ENCODE results near the gene KCNRG.
"Not testable (repeated sequence)": the region's sequence is repeated elsewhere in the genome, so short reads cannot be mapped to it uniquely, and the experiment has no call there.

Gene KCNRG

GRCh38 chr13:50015258-50015657 lies at the start of gene KCNRG:
KCNRG (plus strand) TSS chr13:50015444; CDS start chr13:50015494, 50 bp downstream.
- in situ Hi-C loops (cut with MboI; ENCODE audit: low sequenced_read_pairs): no loop called here

GRCh38 chr13:49967456-49967855 lies 47.8 kb upstream of the KCNRG start:
- in situ Hi-C loops (cut with MboI; ENCODE audit: low sequenced_read_pairs): loop anchor here (25.0 kb wide), 1 partner anchor 1095 kb away; no protein-coding TSS in a partner anchor

- in situ Hi-C loops (cut with MboI; ENCODE audit: low sequenced_read_pairs): loop anchor here (25.0 kb wide), 1 partner anchor 1090 kb away; no protein-coding TSS in a partner anchor
These were observed 42.5 kb upstream of the KCNRG start for GRCh38 chr13:49972709-49973108.

GRCh38 chr13:49975826-49976225 lies 39.4 kb upstream of the KCNRG start:
- in situ Hi-C loops (cut with MboI; ENCODE audit: low sequenced_read_pairs): no loop called here

GRCh38 chr13:49976314-49977258 lies 38.7 kb upstream of the KCNRG start:
- in situ Hi-C loops (cut with MboI; ENCODE audit: low sequenced_read_pairs): no loop called here

GRCh38 chr13:49977992-49978391 lies 37.3 kb upstream of the KCNRG start:
- in situ Hi-C loops (cut with MboI; ENCODE audit: low sequenced_read_pairs): no loop called here

GRCh38 chr13:49980266-49980665 lies 35.0 kb upstream of the KCNRG start:
- in situ Hi-C loops (cut with MboI; ENCODE audit: low sequenced_read_pairs): no loop called here

- in situ Hi-C loops (cut with MboI; ENCODE audit: low sequenced_read_pairs): no loop called here
These were observed 30.1 kb upstream of the KCNRG start for GRCh38 chr13:49985129-49985528.

GRCh38 chr13:49986471-49986870 lies 28.8 kb upstream of the KCNRG start:
- in situ Hi-C loops (cut with MboI; ENCODE audit: low sequenced_read_pairs): no loop called here

- in situ Hi-C loops (cut with MboI; ENCODE audit: low sequenced_read_pairs): not testable (repeated sequence)
These were observed 24.6 kb upstream of the KCNRG start for GRCh38 chr13:49990612-49991011.

- in situ Hi-C loops (cut with MboI; ENCODE audit: low sequenced_read_pairs): no loop called here
These were observed 22.1 kb upstream of the KCNRG start for GRCh38 chr13:49993111-49993510.

- in situ Hi-C loops (cut with MboI; ENCODE audit: low sequenced_read_pairs): no loop called here
These were observed 21.6 kb upstream of the KCNRG start for GRCh38 chr13:49993666-49994065.

- in situ Hi-C loops (cut with MboI; ENCODE audit: low sequenced_read_pairs): no loop called here
These were observed 19.6 kb upstream of the KCNRG start for GRCh38 chr13:49995625-49996101.

- in situ Hi-C loops (cut with MboI; ENCODE audit: low sequenced_read_pairs): no loop called here
These were observed 18.9 kb upstream of the KCNRG start for GRCh38 chr13:49996161-49996915.

- in situ Hi-C loops (cut with MboI; ENCODE audit: low sequenced_read_pairs): no loop called here
These were observed 18.0 kb upstream of the KCNRG start, which contains the start of gene TRIM13 for GRCh38 chr13:49996951-49997895. TRIM13 (plus strand) TSS chr13:49997042; CDS start chr13:50011941, 14,899 bp downstream.

- in situ Hi-C loops (cut with MboI; ENCODE audit: low sequenced_read_pairs): no loop called here
These were observed 17.3 kb upstream of the KCNRG start for GRCh38 chr13:49997955-49998354.

- in situ Hi-C loops (cut with MboI; ENCODE audit: low sequenced_read_pairs): no loop called here
These were observed 16.3 kb upstream of the KCNRG start for GRCh38 chr13:49998714-49999624.

- in situ Hi-C loops (cut with MboI; ENCODE audit: low sequenced_read_pairs): no loop called here
These were observed 14.0 kb upstream of the KCNRG start for GRCh38 chr13:50001287-50001686.

- in situ Hi-C loops (cut with MboI; ENCODE audit: low sequenced_read_pairs): no loop called here
These were observed 8.7 kb upstream of the KCNRG start for GRCh38 chr13:50006426-50007135.
